Right lobe of liver (tissue), 6 donors: ENCODE results near the gene TNFRSF4. TPM values are rescaled to one million over a fixed set of nuclear protein-coding genes. Genes with fewer than 3 reads are reported as not detected.

Experiments used
- ATAC-seq, 4 donors: fragments of 200-7000 bp; cut with Tn5 transposase; one replicate each; pipeline ENCODE4 v1.9.1; 2020; ENCODE audit warnings: mild to moderate bottlenecking in 4 of 4, moderate library complexity in 4 of 4
- DNase-seq, 3 donors: peaks; one replicate each; pipeline ENCODE4 v3.0.0-alpha.2; 2020
- H3K27ac ChIP-seq, 3 donors: fragments of 200-600 bp; one replicate each; pipeline ENCODE4 v1.8.0; 2022
- H3K27me3 ChIP-seq, 2 donors: fragments of 200-600 bp; one replicate each; pipeline ENCODE4 v1.8.0; 2022
- H3K36me3 ChIP-seq, 4 donors: fragments of 200-600 bp; sonication (generic) in 1 of 4; one replicate each; pipeline versions ENCODE4 v1.5.1 to v1.8.0; 2017 to 2022; ENCODE audit warnings: control low read depth in 1 of 4
- H3K4me1 ChIP-seq, 4 donors: fragments of 200-600 bp; sonication (generic) in 1 of 4; one replicate each; pipeline versions ENCODE4 v1.5.1 to v1.8.0; 2017 to 2022; ENCODE audit warnings: control low read depth in 1 of 4
- H3K4me3 ChIP-seq, 3 donors: fragments of 200-600 bp; one replicate each; pipeline ENCODE4 v1.8.0; 2022
- H3K9me3 ChIP-seq, 4 donors: fragments of 200-600 bp; sonication (generic) in 1 of 4; one replicate each; pipeline versions ENCODE4 v1.5.1 to v1.8.0; 2017 to 2022; ENCODE audit warnings: control low read depth in 1 of 4
- POLR2A ChIP-seq: fragments of 450-650 bp; IDR thresholded peaks from one replicate; pipeline ENCODE4 v1.6.1; 2017; ENCODE audit warnings: antibody characterized with exemption, mild to moderate bottlenecking
- WGBS: methylation state at CpG from one replicate; pipeline ENCODE4 v1.1.6; 2018; ENCODE audit warnings: low coverage, low lambda C conversion rate; ENCODE audit not compliant: insufficient coverage; ENCODE audit errors: missing lambda C conversion rate; 5-methylcytosine and 5-hydroxymethylcytosine counted together
- intact Hi-C, 2 donors: fragments of 100-400 bp; cut with DNase I; formaldehyde crosslinking; loops; one replicate each; pipeline versions ENCODE4 v1.11.2 to v1.14.1; 2022
- total RNA-seq, 6 experiments: library from RNA; depleted of rRNA in 2 of 6; stranded (reverse); fragments of >200 nt in 2 of 6; fragmentation: NEBNext Ultra II Directional in 3 of 6; extraction: Animal tissue kit (Norgen Biotek cat#: 25700) in 3 of 6; gene quantifications; one replicate each; pipeline versions ENCODE4 v1.1.0 to v1.2.4, GENCODE V29; 2016 to 2023
- TF ChIP-seq, protein P1 (sequence below), 4 donors: fragments of 200-600 bp in 3 of 4; fragments of 450-650 bp in 1 of 4; IDR thresholded peaks; one replicate each; pipeline versions ENCODE4 v1.5.1 to v1.8.0; 2016 to 2022; ENCODE audit warnings: antibody characterized with exemption in 4 of 4, mild to moderate bottlenecking in 2 of 4
- donor health status: DM: no; HTN: yes; CAD: no.
- donor health status: DM: no; HTN: no; CAD: no.
- donor health status: DM: no; HTN: no; CAD: no.
- donor health status: DM: no; HTN: yes; CAD: no.
- donor health status: DM: no; HTN: yes; CAD: no.

TNFRSF4 gene
- total RNA-seq, 6 experiments from 2014 or later: 0.20 to 0.99 (median 0.28) TPM; not detected in 2

DNA sequence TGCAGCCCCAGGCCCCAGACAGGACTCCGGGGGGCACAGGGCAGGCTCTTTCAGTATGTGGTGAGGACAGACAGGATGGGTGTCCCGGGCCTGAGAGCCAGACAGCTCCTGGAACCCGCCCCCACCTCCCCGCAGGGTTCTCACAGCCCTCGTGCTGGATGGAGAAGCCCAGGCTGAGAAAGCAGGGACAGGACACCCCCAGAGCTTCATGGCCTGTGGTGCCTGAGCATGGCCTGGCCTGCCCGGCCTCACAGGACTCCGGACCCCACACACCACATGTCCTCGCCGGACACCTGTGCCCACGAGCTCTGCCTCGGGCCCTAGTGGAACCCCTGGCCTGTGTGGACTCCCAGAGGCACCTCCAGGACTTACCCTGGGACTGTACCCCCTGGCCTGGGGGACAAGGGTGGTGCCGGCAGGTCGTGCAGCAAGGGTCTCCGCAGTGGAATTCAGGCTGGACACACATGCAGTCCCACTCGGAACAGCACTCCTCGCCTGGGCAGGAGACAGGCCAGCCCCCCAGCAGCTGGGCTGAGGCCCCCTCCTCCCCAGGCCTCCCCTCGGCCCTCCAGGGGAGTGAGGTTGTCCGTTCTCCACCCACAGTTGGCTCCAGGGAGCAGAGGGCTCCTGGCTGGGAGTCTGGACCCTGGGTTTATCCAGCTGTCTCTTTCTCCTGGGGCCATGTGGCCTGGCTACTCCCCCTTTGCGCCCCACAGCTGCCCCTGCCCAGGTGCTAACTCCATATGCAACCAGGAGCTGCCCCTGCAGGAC is 8.8 kb downstream of the TNFRSF4 start:
- DNase-seq (peak in 2 of 3 donors; percentile 23 to 53), ATAC-seq (no peak)
- Histone ChIP-seq H3K27ac (no peak overlapping the region), H3K4me1 (peaks cover 0 to 8% (median 0%) of the 10 kb centered on the region in 4 donors), H3K27me3 (peaks cover 0 to 15% of the 10 kb centered on the region in 2 donors), H3K9me3 (no peaks in the 10 kb centered on the region), H3K36me3 (no peaks in the 10 kb centered on the region), H3K4me3 (no peak overlapping the region)
- no peak for TF ChIP-seq POLR2A
- TF ChIP-seq, protein P1, sequence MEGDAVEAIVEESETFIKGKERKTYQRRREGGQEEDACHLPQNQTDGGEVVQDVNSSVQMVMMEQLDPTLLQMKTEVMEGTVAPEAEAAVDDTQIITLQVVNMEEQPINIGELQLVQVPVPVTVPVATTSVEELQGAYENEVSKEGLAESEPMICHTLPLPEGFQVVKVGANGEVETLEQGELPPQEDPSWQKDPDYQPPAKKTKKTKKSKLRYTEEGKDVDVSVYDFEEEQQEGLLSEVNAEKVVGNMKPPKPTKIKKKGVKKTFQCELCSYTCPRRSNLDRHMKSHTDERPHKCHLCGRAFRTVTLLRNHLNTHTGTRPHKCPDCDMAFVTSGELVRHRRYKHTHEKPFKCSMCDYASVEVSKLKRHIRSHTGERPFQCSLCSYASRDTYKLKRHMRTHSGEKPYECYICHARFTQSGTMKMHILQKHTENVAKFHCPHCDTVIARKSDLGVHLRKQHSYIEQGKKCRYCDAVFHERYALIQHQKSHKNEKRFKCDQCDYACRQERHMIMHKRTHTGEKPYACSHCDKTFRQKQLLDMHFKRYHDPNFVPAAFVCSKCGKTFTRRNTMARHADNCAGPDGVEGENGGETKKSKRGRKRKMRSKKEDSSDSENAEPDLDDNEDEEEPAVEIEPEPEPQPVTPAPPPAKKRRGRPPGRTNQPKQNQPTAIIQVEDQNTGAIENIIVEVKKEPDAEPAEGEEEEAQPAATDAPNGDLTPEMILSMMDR (IDR thresholded peaks at IDR 0.05): no peak
- intact Hi-C loops: no loop called here
- WGBS: no CpG with 5 or more reads among the region's 19 CpGs

DNA sequence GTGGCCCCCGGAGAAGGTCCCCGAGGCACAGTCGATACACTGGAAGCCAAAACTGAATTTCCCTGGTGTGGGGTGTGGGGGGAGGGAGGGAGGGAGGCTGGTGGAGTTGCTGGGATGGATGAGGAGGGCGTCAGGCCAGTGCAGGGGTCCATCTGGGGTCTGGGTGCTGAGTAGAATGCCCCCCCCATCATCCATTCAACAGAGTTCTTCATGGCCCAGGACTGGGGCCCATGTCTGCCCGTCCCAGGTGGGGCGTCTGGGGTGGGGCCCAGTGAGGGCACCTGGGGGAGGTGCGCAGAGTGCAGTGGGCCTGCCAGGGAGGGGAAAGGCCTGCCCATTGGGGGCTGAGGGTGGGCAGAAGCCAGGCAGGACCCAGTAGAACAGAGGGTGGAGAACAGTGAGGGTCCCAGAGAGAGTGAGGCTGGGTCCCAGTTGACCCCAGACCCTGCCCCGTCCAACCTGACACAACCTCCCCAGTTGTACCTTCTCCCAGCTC is 9.5 kb downstream of the TNFRSF4 start:
- ATAC-seq (no peak), DNase-seq (peak in 2 of 3 donors; percentile 6 to 35)
- intact Hi-C loops: no loop called here
- H3K27ac ChIP-seq: no peak overlapping the region
- no peak overlapping the region for H3K4me3 ChIP-seq
- H3K27me3 ChIP-seq: peaks cover 0 to 15% of the 10 kb centered on the region in 2 donors
- WGBS: no CpG with 5 or more reads among the region's 8 CpGs
- no peaks in the 10 kb centered on the region for H3K9me3 ChIP-seq
- no peak for TF ChIP-seq POLR2A
- TF ChIP-seq, protein P1 (IDR thresholded peaks at IDR 0.05): no peak
- peaks cover 0 to 8% (median 0%) of the 10 kb centered on the region in 4 donors for H3K4me1 ChIP-seq
- H3K36me3 ChIP-seq: no peaks in the 10 kb centered on the region

DNA sequence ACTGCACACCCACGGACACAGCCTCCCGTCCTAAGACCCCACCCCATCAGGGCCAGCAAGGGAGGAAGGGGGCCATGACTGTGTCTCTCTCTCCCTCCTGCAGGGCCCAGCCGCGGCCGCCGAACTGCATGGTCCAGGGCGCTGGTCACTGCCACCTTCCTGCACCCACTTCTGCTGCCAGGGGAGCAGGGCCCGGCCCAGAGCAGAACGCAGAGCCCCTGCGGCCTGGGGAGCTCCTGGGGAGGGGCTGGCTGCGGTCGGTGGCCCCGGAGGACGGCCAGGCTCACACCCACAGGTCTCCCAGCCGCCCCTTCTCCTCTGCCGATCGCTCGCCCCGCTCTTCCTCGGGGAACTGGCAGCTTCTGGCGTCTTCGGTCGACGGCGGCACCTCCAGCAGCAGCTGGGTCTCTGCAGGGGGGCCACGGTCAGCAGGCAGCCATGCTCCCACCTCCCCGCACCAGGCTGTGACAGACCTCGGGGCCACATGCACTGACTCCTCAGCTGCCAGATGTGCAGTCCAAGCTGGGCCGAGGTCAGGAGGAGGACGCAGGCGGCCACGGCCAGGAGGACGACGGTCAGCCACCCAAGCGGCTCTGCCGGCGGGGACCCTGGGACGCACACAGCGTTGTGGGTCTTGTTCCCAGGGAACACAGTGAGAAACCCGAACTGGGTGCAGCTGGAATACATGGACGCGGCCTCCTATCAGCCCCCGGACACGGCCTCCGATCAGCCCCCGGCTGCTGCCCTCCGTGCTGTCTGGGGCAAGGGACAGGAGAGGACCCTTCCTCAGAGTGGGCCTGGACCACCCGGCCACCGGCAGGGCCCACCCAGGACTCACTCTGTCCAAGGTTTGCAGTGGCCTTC is 10.2 kb downstream of the TNFRSF4 start:
- no peak overlapping the region for H3K4me3 ChIP-seq
- no peaks in the 10 kb centered on the region for H3K9me3 ChIP-seq
- intact Hi-C loops: no loop called here
- TF ChIP-seq, protein P1 (IDR thresholded peaks at IDR 0.05): no peak
- WGBS: no CpG with 5 or more reads among the region's 49 CpGs
- H3K27ac ChIP-seq: no peak overlapping the region
- no peaks in the 10 kb centered on the region for H3K36me3 ChIP-seq
- DNase-seq (peak in 2 of 3 donors; percentile 12 to 54), ATAC-seq (no peak)
- H3K4me1 ChIP-seq: peaks cover 0 to 8% (median 0%) of the 10 kb centered on the region in 4 donors
- H3K27me3 ChIP-seq: peaks cover 0 to 15% of the 10 kb centered on the region in 2 donors

DNA sequence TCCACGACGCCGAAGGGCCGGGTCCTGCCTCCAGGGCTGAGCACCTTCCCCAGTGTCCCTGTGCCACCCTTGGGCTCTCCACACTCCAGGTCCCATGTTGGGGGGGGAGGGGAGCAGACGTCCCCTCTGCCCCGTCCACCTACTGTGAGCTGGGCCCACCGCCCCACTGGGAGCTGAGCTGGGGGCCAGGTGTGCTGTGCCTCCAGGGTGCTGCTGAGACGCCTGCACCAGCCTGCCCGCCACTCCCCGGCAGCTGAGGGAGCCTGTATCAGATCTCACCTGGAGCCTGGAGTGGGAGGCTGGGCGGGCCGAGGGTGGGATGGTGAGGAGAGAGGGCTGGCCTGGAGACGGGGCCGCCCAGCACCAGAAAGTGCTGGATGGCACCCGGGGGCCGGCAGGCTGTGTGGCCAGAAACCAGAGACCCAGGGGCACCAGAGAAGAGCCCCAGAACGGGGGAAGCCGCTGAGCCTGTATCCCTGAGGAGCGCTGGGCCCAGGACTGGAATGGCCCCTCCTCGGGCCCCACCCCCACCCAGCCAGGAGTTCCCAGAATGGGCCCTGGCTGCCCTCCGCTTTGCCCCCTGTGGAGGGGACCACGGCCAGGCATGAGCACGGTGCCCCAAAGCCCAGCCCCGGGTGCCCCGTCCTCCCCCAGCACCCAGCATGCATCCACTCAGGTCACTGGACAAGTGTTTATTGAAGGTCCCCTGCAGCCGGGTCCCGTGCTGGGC is 11.0 kb downstream of the TNFRSF4 start:
- peaks cover 0 to 8% (median 0%) of the 10 kb centered on the region in 4 donors for H3K4me1 ChIP-seq
- no peaks in the 10 kb centered on the region for H3K9me3 ChIP-seq
- intact Hi-C loops: no loop called here
- no peak overlapping the region for H3K27ac ChIP-seq
- ATAC-seq: no peak
- no peaks in the 10 kb centered on the region for H3K36me3 ChIP-seq
- H3K4me3 ChIP-seq: no peak overlapping the region
- TF ChIP-seq, protein P1 (IDR thresholded peaks at IDR 0.05): no peak
- no peak for TF ChIP-seq POLR2A
- DNase-seq: peak in 2 of 3 donors; percentile 17 to 41
- peaks cover 0 to 15% of the 10 kb centered on the region in 2 donors for H3K27me3 ChIP-seq
- 80% methylated on average over 4 of the region's 27 CpGs for WGBS
